Keratinocyte (primary cell): ENCODE results near the gene MLN. TPM values are rescaled to one million over a fixed set of nuclear protein-coding genes. Genes with fewer than 3 reads are reported as not detected.

ENCODE experiments used
- DNase-seq: peaks from one replicate; pipeline ENCODE4 v3.0.0-alpha.2; 2011; ENCODE audit warnings: low read depth, missing footprints, low spot score
- FAIRE-seq: peaks from 2 replicates; lab custom pipeline; 2011; peaks lifted over from hg19 to GRCh38; lab: Jason Lieb, UNC
- H2AFZ ChIP-seq: 2 replicates; pipeline ENCODE4 v1.6.0; 2012; ENCODE audit warnings: low read length, control low read depth, inconsistent platforms; ENCODE audit not compliant: control insufficient read depth
- H3K27ac ChIP-seq: 2 replicates; pipeline ENCODE4 v1.5.1; 2011; ENCODE audit warnings: low read length; ENCODE audit not compliant: control insufficient read depth, insufficient read depth
- H3K27me3 ChIP-seq: 3 replicates; pipeline ENCODE4 v1.6.0; 2011; ENCODE audit warnings: low read length; ENCODE audit not compliant: control insufficient read depth, insufficient read depth; ENCODE audit errors: extremely low read depth
- H3K36me3 ChIP-seq, 2 experiments: 2 replicates in 1 of 2; 3 replicates in 1 of 2; pipeline ENCODE4 v1.5.1; 2011; ENCODE audit warnings: low read length in 2 of 2, mild to moderate bottlenecking in 1 of 2; ENCODE audit not compliant: control insufficient read depth in 2 of 2, insufficient read depth in 2 of 2; ENCODE audit errors: extremely low read depth in 1 of 2
- H3K4me1 ChIP-seq: 3 replicates; pipeline ENCODE4 v1.5.1; 2011; ENCODE audit warnings: low read length; ENCODE audit not compliant: control insufficient read depth, insufficient read depth; ENCODE audit errors: extremely low read depth
- H3K4me2 ChIP-seq: 3 replicates; pipeline ENCODE4 v1.6.0; 2011; ENCODE audit warnings: low read depth, low read length; ENCODE audit not compliant: control insufficient read depth, insufficient read depth; ENCODE audit errors: extremely low read depth
- H3K4me3 ChIP-seq, 3 experiments: fragments of 200-600 bp in 1 of 3; sonication (generic) in 1 of 3; 2 replicates in 2 of 3; 3 replicates in 1 of 3; pipeline ENCODE4 v1.5.1; 2011 to 2016; ENCODE audit warnings: low read length in 3 of 3, mild to moderate bottlenecking in 3 of 3, control low read depth in 2 of 3, inconsistent platforms in 1 of 3, low read depth in 1 of 3, mixed read lengths in 1 of 3, mixed run types in 1 of 3, moderate library complexity in 1 of 3; ENCODE audit not compliant: control insufficient read depth in 2 of 3, insufficient read depth in 2 of 3; ENCODE audit errors: extremely low read depth in 1 of 3
- H3K79me2 ChIP-seq: 2 replicates; pipeline ENCODE4 v1.6.0; 2012; ENCODE audit warnings: low read length; ENCODE audit not compliant: control insufficient read depth, insufficient read depth
- H3K9ac ChIP-seq: 3 replicates; pipeline ENCODE4 v1.6.0; 2011; ENCODE audit warnings: low read length; ENCODE audit not compliant: control insufficient read depth, insufficient read depth; ENCODE audit errors: extremely low read depth
- H3K9me1 ChIP-seq: 3 replicates; pipeline ENCODE4 v1.6.0; 2011; ENCODE audit warnings: low read length; ENCODE audit not compliant: control insufficient read depth, insufficient read depth; ENCODE audit errors: extremely low read depth
- H3K9me3 ChIP-seq: 2 replicates; pipeline ENCODE4 v1.5.1; 2012; ENCODE audit warnings: low read depth, low read length; ENCODE audit not compliant: control insufficient read depth
- H4K20me1 ChIP-seq: 3 replicates; pipeline ENCODE4 v1.6.0; 2011; ENCODE audit warnings: low read length; ENCODE audit not compliant: control insufficient read depth, insufficient read depth; ENCODE audit errors: extremely low read depth
- EZH2 ChIP-seq: IDR thresholded peaks from one replicate; pipeline ENCODE4 v1.6.1; 2012; ENCODE audit warnings: inconsistent platforms, mild to moderate bottlenecking, low read length, moderate library complexity
- dilution Hi-C: fragments of 300-500 bp; cut with MboI; formaldehyde crosslinking; loops from one replicate; pipeline ENCODE4 v1.7.0; 2020; ENCODE audit warnings: low sequenced_read_pairs; ENCODE audit not compliant: extremely low pct_ligation_motif_present
- polyA plus RNA-seq, 5 experiments: library from polyadenylated mRNA; depleted of rRNA in 3 of 5; stranded (reverse) in 3 of 5; stranded (forward) in 1 of 5; unstranded in 1 of 5; fragments of >200 nt; gene quantifications; 1 replicate in 1 of 5; 2 replicates in 3 of 5; 3 replicates in 1 of 5; pipeline versions ENCODE4 v1.2.1 to v1.2.3, GENCODE V29; 2011 to 2012; ENCODE audit warnings: missing spikeins in 2 of 5, low read depth in 1 of 5, low replicate concordance in 1 of 5
- TF ChIP-seq, protein P1 (sequence below), 3 experiments: IDR thresholded peaks in 1 of 3; conservative IDR thresholded peaks in 1 of 3; optimal IDR thresholded peaks in 1 of 3; 2 replicates in 2 of 3; 3 replicates in 1 of 3; pipeline versions ENCODE3 to v1.5.1; 2011; ENCODE audit warnings: low read length in 3 of 3, mild to moderate bottlenecking in 3 of 3, moderate library complexity in 2 of 3, control low read depth in 1 of 3, inconsistent platforms in 1 of 3; ENCODE audit not compliant: insufficient read depth in 2 of 3; ENCODE audit errors: extremely low read depth in 1 of 3

The MLN gene
- polyA plus RNA-seq, 1 donor (not counting 4 experiments of a cell fraction or from before 2014, with no cell fraction given) = not detected

DNA sequence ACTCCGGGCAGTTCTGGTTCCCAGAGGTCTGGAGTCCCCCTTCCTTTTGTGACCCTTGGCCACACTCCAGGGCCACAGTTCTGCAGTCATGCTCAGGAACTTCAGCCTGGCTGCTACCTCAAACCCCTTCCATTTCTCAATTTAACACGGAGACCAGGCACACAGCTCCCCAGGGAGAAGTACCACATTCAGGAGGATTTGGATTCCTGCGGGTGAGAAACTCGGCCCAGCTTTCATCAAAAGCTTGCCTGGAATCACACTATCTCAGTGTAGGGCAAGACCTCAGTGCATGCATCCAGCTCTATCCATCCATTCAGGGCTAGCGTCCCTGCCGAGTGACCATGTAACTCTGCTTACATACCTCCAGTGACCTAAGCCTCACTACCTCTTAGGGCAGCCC is 40.3 kb downstream of the MLN start:
- Histone ChIP-seq H2AFZ (no peak overlapping the region), H3K27me3 (peaks cover 12% of the 10 kb centered on the region), H3K36me3 (no peaks in the 10 kb centered on the region), H3K4me1 (no peaks in the 10 kb centered on the region), H3K9ac (no peak overlapping the region), H3K4me2 (no peak overlapping the region), H4K20me1 (no peaks in the 10 kb centered on the region), H3K9me3 (no peaks in the 10 kb centered on the region), H3K79me2 (no peaks in the 10 kb centered on the region), H3K4me3 (no peak overlapping the region), H3K27ac (no peak overlapping the region), H3K9me1 (no peaks in the 10 kb centered on the region)
- dilution Hi-C loops = no loop called here
- no peak for FAIRE-seq
- TF ChIP-seq, protein P1, sequence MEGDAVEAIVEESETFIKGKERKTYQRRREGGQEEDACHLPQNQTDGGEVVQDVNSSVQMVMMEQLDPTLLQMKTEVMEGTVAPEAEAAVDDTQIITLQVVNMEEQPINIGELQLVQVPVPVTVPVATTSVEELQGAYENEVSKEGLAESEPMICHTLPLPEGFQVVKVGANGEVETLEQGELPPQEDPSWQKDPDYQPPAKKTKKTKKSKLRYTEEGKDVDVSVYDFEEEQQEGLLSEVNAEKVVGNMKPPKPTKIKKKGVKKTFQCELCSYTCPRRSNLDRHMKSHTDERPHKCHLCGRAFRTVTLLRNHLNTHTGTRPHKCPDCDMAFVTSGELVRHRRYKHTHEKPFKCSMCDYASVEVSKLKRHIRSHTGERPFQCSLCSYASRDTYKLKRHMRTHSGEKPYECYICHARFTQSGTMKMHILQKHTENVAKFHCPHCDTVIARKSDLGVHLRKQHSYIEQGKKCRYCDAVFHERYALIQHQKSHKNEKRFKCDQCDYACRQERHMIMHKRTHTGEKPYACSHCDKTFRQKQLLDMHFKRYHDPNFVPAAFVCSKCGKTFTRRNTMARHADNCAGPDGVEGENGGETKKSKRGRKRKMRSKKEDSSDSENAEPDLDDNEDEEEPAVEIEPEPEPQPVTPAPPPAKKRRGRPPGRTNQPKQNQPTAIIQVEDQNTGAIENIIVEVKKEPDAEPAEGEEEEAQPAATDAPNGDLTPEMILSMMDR (optimal IDR thresholded peaks at IDR 0.05 in 1 of 3, IDR thresholded peaks at IDR 0.05 in 1 of 3, conservative IDR thresholded peaks at IDR 0.05 in 1 of 3; ENCODE audit: extremely low read depth in 1 of 3, insufficient read depth in 2 of 3, low read length in 3 of 3) = no peak
- TF ChIP-seq EZH2 = no peak
- no peak for DNase-seq

DNA sequence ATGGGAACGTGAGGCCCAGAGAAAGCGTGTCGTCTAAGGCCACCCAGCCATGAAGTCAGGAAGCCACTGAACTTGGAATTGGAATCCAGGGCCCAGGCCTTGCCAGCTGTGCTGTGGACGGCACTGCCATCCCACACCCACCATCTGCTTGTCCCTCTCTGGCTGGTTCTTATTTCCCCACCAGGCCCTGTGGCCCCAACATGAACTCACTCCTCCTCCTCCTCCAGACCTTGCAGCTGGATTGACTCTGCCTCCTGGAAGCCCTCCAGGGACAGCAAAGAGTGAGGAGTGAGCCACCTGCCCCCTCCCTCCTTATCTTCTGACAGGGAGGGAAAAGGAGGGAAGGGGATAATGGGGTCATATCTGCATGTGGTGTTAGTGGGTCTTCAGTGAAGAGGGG is 41.1 kb downstream of the MLN start:
- Histone ChIP-seq H3K27ac (no peak overlapping the region), H3K79me2 (no peaks in the 10 kb centered on the region), H3K9ac (no peak overlapping the region), H3K4me2 (no peak overlapping the region), H2AFZ (no peak overlapping the region), H3K4me1 (no peaks in the 10 kb centered on the region), H3K4me3 (no peak overlapping the region), H4K20me1 (no peaks in the 10 kb centered on the region), H3K36me3 (no peaks in the 10 kb centered on the region), H3K9me3 (no peaks in the 10 kb centered on the region), H3K9me1 (no peaks in the 10 kb centered on the region), H3K27me3 (peaks cover 8% of the 10 kb centered on the region)
- no peak for DNase-seq
- dilution Hi-C loops = no loop called here
- TF ChIP-seq, protein P1 (optimal IDR thresholded peaks at IDR 0.05 in 1 of 3, IDR thresholded peaks at IDR 0.05 in 1 of 3, conservative IDR thresholded peaks at IDR 0.05 in 1 of 3; ENCODE audit: extremely low read depth in 1 of 3, insufficient read depth in 2 of 3, low read length in 3 of 3) = no peak
- TF ChIP-seq EZH2 = no peak
- FAIRE-seq = no peak
